Spinal cord (tissue), 10 donors: Measurements from ENCODE around the gene CALML3. TPM values are rescaled to one million over a fixed set of nuclear protein-coding genes. Genes with fewer than 3 reads are reported as not detected.
"Not testable (repeated sequence)": the region's sequence is repeated elsewhere in the genome, so short reads cannot be mapped to it uniquely, and the experiment has no call there.

Source experiments
- DNase-seq, 6 donors: peaks; one replicate each; pipeline versions ENCODE4 v3.0.0 to v3.0.0-alpha.2; 2013 to 2015; ENCODE audit warnings: low spot score in 6 of 6, low read depth in 4 of 6
- H3K27ac ChIP-seq: one replicate; pipeline ENCODE4 v1.5.1; 2013; ENCODE audit warnings: low read depth, low read length, control low read depth
- H3K27me3 ChIP-seq: one replicate; pipeline ENCODE4 v1.6.1; 2013; ENCODE audit warnings: low read length; ENCODE audit not compliant: control insufficient read depth, insufficient read depth
- H3K36me3 ChIP-seq: one replicate; pipeline ENCODE4 v1.6.1; 2013; ENCODE audit warnings: low read length; ENCODE audit not compliant: control insufficient read depth, insufficient read depth
- H3K4me1 ChIP-seq: one replicate; pipeline ENCODE4 v1.6.1; 2013; ENCODE audit warnings: low read length; ENCODE audit not compliant: control insufficient read depth, insufficient read depth
- H3K4me3 ChIP-seq: one replicate; pipeline ENCODE4 v1.5.1; 2013; ENCODE audit warnings: low read depth, low read length, control low read depth
- H3K9me3 ChIP-seq: one replicate; pipeline ENCODE4 v1.6.1; 2013; ENCODE audit warnings: low read length; ENCODE audit not compliant: control insufficient read depth, insufficient read depth
- WGBS: methylation state at CpG from one replicate; pipeline ENCODE4 v1.1.5; 2013; ENCODE audit warnings: missing lambda C conversion rate; ENCODE audit not compliant: insufficient coverage; 5-methylcytosine and 5-hydroxymethylcytosine counted together
- long read RNA-seq, 4 donors: transcript quantifications; one replicate each; lab custom pipeline, GENCODE V29; 2026
- polyA plus RNA-seq, 2 donors: library from polyadenylated mRNA; unstranded; fragments of 120-200 nt; gene quantifications; one replicate each; pipeline ENCODE4 v1.2.1, GENCODE V29; 2013; ENCODE audit not compliant: insufficient read length in 2 of 2
- total RNA-seq, 2 donors: library from RNA; depleted of rRNA in 1 of 2; stranded (reverse); fragments of 120-200 nt in 1 of 2; fragments of >200 nt in 1 of 2; gene quantifications; one replicate each; pipeline versions ENCODE4 v1.2.3 to v1.2.4, GENCODE V29; 2013 to 2014
- donor health status: healthy.

CALML3 gene
- not detected for total RNA-seq
- polyA plus RNA-seq = under 1 TPM in 1 of 2 donors, not detected in 1; 0.08 TPM
- long read RNA-seq, donor 1, partial matches to known transcripts = 0 of 1 reads
- long read RNA-seq, donor 1, other reads (novel, unspliced or antisense) = 0 of 1 reads
- long read RNA-seq, donor 2 = 0 reads
- long read RNA-seq, donor 3 = 0 reads
- long read RNA-seq, donor 4, partial matches to known transcripts = 0 of 1 reads
- long read RNA-seq, donor 4, other reads (novel, unspliced or antisense) = 0 of 1 reads

DNA sequence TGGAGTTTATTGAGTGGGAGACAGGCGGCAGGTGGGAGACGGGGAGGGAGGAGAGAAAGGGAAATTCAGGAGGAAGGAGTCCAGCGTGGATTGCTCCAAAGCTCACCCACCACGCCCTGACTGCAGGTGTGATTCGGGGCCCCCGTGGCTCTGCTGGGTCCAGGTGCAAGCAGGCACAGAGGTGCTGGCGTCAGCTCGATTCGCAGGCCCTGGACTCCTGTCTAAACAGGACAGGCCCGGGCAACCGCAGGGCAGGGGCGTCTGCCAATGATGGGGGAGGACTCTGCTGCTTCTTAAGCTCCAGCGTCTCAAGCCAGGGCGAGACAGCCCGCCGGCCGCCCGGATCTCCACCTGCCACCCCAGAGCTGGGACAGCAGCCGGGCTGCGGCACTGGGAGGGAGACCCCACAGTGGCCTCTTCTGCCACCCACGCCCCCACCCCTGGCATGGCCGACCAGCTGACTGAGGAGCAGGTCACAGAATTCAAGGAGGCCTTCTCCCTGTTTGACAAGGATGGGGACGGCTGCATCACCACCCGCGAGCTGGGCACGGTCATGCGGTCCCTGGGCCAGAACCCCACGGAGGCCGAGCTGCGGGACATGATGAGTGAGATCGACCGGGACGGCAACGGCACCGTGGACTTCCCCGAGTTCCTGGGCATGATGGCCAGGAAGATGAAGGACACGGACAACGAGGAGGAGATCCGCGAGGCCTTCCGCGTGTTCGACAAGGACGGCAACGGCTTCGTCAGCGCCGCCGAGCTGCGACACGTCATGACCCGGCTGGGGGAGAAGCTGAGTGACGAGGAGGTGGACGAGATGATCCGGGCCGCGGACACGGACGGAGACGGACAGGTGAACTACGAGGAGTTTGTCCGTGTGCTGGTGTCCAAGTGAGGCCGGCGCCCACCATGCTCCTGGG lies at the start of gene CALML3:
Gene CALML3, plus strand, starts transcription at position 321 of the 920 bp plus-strand sequence. Its CDS starts 125 bp downstream, at position 446.
- Histone ChIP-seq H3K4me3 (no peak within 1 kb of the TSS), H3K27ac (no peak within 1 kb of the TSS), H3K9me3 (no peaks in the 10 kb centered on the region), H3K27me3 (no peaks in the 10 kb centered on the region), H3K36me3 (no peaks in the 10 kb centered on the region), H3K4me1 (peaks cover 4% of the 10 kb centered on the region)
- 94% methylated on average over 63 of the region's 64 CpGs for WGBS
- no peak for DNase-seq

DNA sequence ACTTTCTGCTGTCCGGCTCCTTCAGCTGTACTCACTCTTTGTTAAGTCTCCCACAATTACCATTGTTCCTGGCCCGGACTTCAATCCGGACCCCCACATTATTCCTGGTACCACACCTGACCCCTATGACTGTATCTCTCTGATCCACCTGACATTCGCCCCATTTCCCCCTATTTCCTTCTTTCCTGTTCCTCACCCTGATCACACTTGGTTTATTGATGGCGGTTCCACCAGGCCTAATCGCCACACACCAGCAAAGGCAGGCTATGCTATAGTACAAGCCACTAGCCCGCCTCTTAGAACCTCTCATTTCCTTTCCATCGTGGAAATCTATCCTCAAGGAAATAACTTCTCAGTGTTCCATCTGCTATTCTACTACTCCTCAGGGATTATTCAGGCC lies 49.7 kb upstream of the CALML3 start:
- not testable (repeated sequence) for DNase-seq, H3K27ac ChIP-seq, H3K4me3 ChIP-seq, H3K9me3 ChIP-seq, H3K36me3 ChIP-seq, H3K27me3 ChIP-seq, H3K4me1 ChIP-seq
- 92% methylated on average over 3 of the region's 8 CpGs for WGBS

DNA sequence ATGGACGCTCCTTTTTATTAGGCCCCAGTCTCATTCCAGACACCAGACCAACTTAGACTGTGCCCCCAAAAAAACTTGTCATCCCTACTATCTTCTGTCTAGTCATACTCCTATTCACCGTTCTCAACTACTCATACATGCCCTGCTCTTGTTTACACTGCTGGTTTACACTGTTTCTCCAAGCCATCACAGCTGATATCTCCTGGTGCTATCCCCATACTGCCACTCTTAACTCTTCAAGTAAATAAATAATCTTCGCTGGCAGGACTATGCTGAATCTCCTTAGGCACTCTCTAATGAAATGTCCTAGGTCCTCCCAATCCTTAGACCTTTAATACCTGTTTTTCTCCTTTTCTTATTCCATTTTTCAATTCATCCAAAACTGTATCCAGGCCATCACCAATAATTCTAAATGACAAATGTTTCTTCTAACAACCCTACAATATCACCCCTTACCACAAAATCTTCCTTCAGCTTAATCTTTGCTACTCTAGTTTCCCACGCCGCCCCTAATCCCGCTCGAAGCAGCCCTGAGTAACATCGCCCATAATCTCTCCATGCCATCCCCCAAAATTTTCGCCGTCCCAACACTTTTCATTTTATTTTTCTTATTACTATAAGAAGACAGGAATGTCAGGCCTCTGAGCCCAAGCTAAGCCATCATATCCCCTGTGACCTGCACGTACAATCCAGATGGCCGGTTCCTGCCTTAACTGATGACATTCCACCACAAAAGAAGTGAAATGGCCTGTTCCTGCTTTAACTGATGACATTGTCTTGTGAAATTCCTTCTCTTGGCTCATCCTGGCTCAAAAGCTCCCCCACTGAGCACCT lies 48.6 kb upstream of the CALML3 start:
- WGBS = 87% methylated on average over 10 of the region's 12 CpGs

DNA sequence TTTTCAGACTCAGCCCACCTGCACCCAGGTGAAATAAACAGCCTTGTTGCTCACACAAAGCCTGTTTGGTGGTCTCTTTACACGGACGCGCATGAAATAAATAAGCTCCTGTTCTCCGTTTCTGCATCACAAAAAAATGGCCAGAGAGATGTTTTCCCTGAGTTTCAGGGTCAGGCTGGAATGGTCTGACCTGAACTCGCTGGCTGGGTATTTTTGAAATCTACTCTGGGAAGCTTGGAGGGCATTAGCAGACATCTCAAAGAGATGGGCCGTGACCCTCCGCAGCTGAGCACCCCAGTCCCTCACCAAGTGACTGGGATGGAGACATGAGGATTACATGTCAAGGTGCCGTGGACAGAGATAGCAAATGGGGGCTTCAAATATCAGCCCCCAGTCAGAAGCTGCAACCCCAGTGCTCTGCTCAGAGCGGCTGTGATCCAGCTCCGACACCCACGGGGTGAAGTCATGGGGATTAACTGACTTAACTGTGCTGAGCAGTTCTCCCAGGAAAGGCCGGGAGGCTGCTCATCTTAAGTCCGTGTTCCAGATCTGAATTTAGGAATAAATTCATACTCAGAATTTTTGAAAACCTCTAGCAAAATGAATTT lies 47.7 kb upstream of the CALML3 start:
- WGBS = 70% methylated on average over 10 of the region's 13 CpGs

More for the DNA sequence above, 48.6 kb upstream of the CALML3 start:
- H3K27ac ChIP-seq, H3K4me1 ChIP-seq, H3K36me3 ChIP-seq, H3K9me3 ChIP-seq, H3K4me3 ChIP-seq, DNase-seq, H3K27me3 ChIP-seq: not testable (repeated sequence)

DNA sequence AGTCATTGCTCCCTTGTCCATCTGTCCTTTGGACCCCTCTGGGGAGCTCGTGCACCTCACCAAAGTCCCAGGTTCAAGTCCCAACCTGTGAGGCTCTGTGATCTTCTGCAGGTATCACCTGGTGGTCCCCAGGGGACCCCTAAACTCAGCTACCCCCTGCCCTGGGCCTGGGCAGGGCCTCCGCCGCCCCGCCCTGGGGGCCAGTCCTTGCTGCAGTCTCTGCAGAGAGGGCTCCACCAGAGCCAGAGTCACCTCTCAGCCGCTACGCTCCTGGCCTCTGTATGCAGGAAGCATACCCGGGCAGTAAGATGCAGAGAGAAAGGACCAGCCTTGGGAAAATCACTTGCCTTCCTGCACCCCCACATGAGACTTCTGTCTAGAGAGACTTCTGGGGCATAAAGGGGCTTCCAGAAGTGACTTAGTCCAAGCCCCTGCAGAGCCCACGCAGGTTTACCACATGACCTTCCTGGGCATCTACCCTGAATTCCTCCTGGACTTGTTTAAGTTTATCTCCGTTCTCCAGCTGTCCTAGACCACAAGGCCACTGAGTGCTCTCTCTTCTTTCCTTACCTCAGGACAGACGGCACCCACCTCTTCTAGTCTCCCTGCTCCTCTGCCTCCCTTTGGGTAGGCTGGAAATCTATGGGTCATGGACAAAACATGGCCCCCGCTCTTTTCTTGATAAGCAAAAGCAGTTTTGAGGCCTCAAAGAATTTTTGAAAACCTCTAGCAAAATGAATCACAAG lies 46.6 kb upstream of the CALML3 start:
- Histone ChIP-seq H3K4me3 (no peak overlapping the region), H3K9me3 (no peaks in the 10 kb centered on the region), H3K4me1 (no peaks in the 10 kb centered on the region), H3K36me3 (no peaks in the 10 kb centered on the region), H3K27me3 (no peaks in the 10 kb centered on the region), H3K27ac (no peak overlapping the region)
- DNase-seq = no peak
- 89% methylated on average over 9 of the region's 11 CpGs for WGBS

More for the DNA sequence above, 47.7 kb upstream of the CALML3 start:
- no peaks in the 10 kb centered on the region for H3K4me1 ChIP-seq
- H3K4me3 ChIP-seq = no peak overlapping the region
- no peak for DNase-seq
- no peak overlapping the region for H3K27ac ChIP-seq
- no peaks in the 10 kb centered on the region for H3K27me3 ChIP-seq
- H3K36me3 ChIP-seq = no peaks in the 10 kb centered on the region
- no peaks in the 10 kb centered on the region for H3K9me3 ChIP-seq

DNA sequence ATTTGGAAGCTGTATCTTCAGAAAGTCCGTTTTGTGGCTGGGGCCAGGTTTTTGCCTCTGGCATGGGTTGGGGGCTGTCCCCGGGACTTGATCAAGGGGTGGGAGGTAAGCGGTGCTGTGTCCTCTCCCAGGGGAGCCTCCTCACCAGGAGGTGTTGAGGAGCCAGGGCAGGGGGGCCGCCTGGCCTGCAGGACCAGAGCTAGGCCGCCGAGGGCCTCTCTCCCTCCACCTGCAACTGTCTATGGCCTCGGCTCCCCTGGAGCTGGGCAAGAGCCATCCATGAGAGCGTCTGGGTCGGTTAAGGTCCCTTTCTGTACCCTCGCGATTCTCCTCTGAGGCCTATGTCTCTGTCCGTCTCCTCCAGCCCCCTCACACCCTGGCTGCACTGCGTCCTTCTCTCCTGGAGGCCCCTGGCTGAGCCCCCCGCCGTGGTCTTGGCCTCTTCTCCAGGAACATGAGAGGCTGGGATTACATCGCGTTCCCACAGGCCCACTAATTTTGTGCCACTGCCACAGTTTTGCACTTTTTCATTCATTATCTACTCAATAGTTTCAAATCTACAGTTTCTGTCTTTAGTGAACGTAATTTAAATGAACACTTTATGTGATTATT lies 46.0 kb upstream of the CALML3 start:
- Histone ChIP-seq H3K27ac (no peak overlapping the region), H3K27me3 (no peaks in the 10 kb centered on the region), H3K36me3 (no peaks in the 10 kb centered on the region), H3K4me3 (no peak overlapping the region), H3K4me1 (no peaks in the 10 kb centered on the region), H3K9me3 (no peaks in the 10 kb centered on the region)
- WGBS = 89% methylated on average over 13 of the region's 18 CpGs
- DNase-seq = no peak

DNA sequence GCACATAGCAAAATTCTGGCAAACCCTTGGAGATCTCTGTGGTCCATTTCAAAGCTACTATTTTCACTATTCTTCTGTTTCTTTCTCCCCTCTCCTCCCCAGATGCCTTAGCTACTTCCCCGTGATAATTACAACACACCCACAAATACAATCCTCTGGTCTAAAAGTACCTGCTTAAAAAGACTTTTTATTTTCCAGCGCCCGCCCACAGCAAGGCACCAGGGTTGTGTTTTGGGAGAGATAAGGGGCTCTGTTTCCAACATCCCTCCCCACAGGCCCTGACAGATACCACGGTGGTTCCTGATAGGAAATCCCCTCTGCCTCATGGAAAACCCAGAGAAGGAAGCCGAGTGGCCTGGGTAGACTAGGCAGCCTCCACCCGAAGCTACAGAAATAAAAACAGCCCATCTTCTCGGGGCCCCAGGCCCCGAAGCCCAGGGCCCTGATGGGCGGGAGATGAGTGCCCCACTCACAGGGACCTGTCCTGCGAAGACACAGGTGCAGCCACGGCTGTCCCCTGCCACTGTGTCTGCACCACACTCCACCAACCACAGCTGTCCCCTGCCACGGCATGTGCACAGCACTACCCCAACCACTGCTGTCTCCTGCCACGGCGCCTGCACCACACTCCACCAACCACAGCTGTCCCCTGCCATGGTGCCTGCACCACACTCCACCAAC lies 45.1 kb upstream of the CALML3 start:
- no peak for DNase-seq
- Histone ChIP-seq H3K27ac (no peak overlapping the region), H3K27me3 (no peaks in the 10 kb centered on the region), H3K36me3 (no peaks in the 10 kb centered on the region), H3K4me1 (no peaks in the 10 kb centered on the region), H3K4me3 (no peak overlapping the region), H3K9me3 (no peaks in the 10 kb centered on the region)
- 84% methylated on average over 11 of the region's 14 CpGs for WGBS

DNA sequence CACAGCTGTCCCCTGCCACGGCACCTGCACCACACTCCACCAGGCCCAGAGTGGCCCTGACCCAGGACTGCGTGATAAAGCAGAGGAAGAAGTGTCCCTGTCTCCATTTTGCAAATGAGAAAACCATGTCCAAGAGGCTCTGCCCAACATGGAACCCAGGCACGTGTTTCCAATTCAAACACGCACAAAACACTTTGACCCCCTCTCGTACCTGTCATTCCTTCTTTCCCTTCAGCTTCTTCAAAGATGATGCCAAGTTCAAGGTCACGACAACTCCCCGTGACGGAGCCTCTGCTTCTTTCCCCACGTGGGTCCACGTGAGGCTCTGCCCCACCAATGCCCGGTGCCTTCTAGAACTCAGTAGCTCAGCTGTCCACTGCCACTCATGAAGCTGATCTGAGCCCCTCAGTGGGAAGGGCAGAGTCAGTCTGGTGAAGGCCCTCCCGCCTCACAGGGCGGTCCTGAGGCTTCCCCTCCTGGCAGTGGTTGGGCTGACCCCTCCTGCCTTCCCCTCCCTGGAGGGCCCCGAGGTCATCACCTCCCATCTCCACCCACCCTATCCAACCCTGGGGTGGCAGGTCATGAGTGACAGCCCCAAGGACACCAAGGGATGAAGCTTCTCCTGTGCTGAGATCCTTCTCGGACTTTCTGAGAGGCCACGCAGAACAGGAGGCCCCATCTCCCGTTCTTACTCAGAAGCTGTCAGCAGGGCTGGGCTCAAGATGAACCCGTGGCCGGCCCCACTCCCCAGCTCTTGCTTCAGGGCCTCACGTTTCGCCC lies 44.4 kb upstream of the CALML3 start:
- H3K27ac ChIP-seq = peak overlapping the region; percentile 44
- no peaks in the 10 kb centered on the region for H3K4me1 ChIP-seq
- no peak for DNase-seq
- no peak overlapping the region for H3K4me3 ChIP-seq
- no peaks in the 10 kb centered on the region for H3K36me3 ChIP-seq
- H3K9me3 ChIP-seq = no peaks in the 10 kb centered on the region
- WGBS = 86% methylated on average over 21 of the region's 21 CpGs
- no peaks in the 10 kb centered on the region for H3K27me3 ChIP-seq
